SK-N-SH (cell line): Measurements from ENCODE around the gene MUC16.

ENCODE experiments used
- EP300 ChIP-seq, 2 experiments: IDR thresholded peaks; 2 replicates each; pipeline versions ENCODE4 v1.4.0 to v1.6.1; 2012; ENCODE audit warnings: borderline replicate concordance in 1 of 2, low read depth in 1 of 2, low read length in 1 of 2
- EZH2phosphoT487 ChIP-seq: fragments of 200-600 bp; sonication (generic); IDR thresholded peaks from 2 replicates; pipeline ENCODE4 v1.6.1; 2017; ENCODE audit warnings: low read depth, mixed run types, mild to moderate bottlenecking, antibody characterized with exemption, moderate library complexity, borderline replicate concordance
- GABPA ChIP-seq: IDR thresholded peaks from 2 replicates; pipeline ENCODE4 v1.4.0; 2012; ENCODE audit warnings: low read depth, mild to moderate bottlenecking
- SIN3A ChIP-seq: IDR thresholded peaks from 2 replicates; pipeline ENCODE4 v1.6.1; 2012; ENCODE audit warnings: low read depth, mild to moderate bottlenecking, low read length, moderate library complexity, borderline replicate concordance
- TAF1 ChIP-seq: IDR thresholded peaks from 2 replicates; pipeline ENCODE4 v1.6.1; 2012; ENCODE audit warnings: low read depth, mild to moderate bottlenecking, low read length, moderate library complexity, borderline replicate concordance
- TCF12 ChIP-seq: IDR thresholded peaks from 2 replicates; pipeline ENCODE4 v1.4.0; 2012
- YY1 ChIP-seq: IDR thresholded peaks from 2 replicates; pipeline ENCODE4 v1.4.0; 2012; ENCODE audit warnings: low read depth, mild to moderate bottlenecking
- TF ChIP-seq, protein P1 (sequence below): fragments of 200-600 bp; sonication (generic); IDR thresholded peaks from 2 replicates; pipeline ENCODE4 v1.6.1; 2017; ENCODE audit warnings: antibody characterized with exemption, mild to moderate bottlenecking, moderate library complexity

DNA sequence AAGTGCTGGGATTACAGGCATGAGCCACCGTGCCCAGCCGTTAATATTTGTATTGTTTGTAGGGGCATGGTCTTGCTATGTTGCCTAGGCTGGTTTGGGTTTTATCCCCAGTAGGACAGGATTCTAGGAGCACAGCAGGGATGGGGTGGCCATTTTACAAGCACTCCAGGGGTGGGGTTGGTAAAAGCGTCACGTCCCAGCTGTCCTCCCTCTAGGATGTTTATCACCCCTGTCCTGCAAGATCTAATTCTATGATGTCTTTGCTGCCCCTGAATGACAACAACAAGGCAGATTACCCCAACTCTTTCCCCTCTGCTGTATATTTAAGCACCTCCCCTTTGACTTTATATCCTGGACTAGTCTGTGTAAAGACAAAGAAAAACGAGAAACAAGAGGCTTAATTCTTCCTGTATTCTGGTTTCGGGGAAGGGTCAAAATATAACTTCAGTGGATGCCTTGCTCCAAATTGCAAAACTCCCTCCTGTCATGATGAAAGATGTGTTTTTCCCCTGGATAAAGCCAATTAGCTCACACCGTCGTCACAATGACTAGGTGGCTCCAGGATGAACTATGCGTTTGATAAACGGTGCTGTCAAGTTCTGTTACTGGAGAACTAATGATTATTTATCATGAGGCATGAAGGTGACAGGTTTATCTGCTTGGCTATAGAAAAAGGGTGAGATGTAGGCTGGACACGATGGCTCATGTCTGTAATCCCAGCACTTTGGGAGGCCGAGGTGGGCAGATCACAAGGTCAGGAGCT, 48.9 kb upstream of the MUC16 start:
- TF ChIP-seq, protein P1, sequence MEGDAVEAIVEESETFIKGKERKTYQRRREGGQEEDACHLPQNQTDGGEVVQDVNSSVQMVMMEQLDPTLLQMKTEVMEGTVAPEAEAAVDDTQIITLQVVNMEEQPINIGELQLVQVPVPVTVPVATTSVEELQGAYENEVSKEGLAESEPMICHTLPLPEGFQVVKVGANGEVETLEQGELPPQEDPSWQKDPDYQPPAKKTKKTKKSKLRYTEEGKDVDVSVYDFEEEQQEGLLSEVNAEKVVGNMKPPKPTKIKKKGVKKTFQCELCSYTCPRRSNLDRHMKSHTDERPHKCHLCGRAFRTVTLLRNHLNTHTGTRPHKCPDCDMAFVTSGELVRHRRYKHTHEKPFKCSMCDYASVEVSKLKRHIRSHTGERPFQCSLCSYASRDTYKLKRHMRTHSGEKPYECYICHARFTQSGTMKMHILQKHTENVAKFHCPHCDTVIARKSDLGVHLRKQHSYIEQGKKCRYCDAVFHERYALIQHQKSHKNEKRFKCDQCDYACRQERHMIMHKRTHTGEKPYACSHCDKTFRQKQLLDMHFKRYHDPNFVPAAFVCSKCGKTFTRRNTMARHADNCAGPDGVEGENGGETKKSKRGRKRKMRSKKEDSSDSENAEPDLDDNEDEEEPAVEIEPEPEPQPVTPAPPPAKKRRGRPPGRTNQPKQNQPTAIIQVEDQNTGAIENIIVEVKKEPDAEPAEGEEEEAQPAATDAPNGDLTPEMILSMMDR, result no peak
- TF ChIP-seq EZH2phosphoT487, result no peak
- no peak for TF ChIP-seq TCF12
- TF ChIP-seq YY1, result no peak
- TF ChIP-seq EP300 (IDR thresholded peaks at IDR 0.05; ENCODE audit: borderline replicate concordance in 1 of 2, low read depth in 1 of 2, low read length in 1 of 2), result no peak
- TF ChIP-seq TAF1, result no peak
- no peak for TF ChIP-seq SIN3A
- TF ChIP-seq GABPA, result no peak
